B cell (primary cell): ENCODE measurements around the gene MYOCD. TPM values are rescaled to one million over a fixed set of nuclear protein-coding genes. Genes with fewer than 3 reads are reported as not detected.

Experiments used
- ATAC-seq: fragments of 200-7000 bp; cut with Tn5 transposase; one replicate; pipeline ENCODE4 v1.10.0; 2021; ENCODE audit warnings: low read depth, mild to moderate bottlenecking, moderate number of reproducible peaks, moderate library complexity
- CTCF ChIA-PET: fragments of 350-600 bp; sonication (Branson Sonifier 250); formaldehyde crosslinking; loops from one replicate; lab custom pipeline; 2021; ENCODE audit warnings: antibody characterized with exemption, inconsistent platforms; lab: Charles Lee
- POLR2A ChIA-PET: fragments of 350-600 bp; sonication (Branson Sonifier 250); formaldehyde crosslinking; loops from one replicate; lab custom pipeline; 2021; ENCODE audit warnings: antibody characterized with exemption; lab: Charles Lee
- DNase-seq: peaks from one replicate; pipeline ENCODE4 v3.0.0; 2013
- H2AFZ ChIP-seq: 2 replicates; pipeline ENCODE4 v1.6.1; 2012; ENCODE audit warnings: mild to moderate bottlenecking, low read depth, low read length; ENCODE audit not compliant: insufficient read depth, poor library complexity, severe bottlenecking
- H3K27ac ChIP-seq, 2 donors: 1 replicate in 1 of 2; 2 replicates in 1 of 2; pipeline ENCODE4 v1.5.1; 2012 to 2013; ENCODE audit warnings: low read length in 2 of 2, mild to moderate bottlenecking in 2 of 2, moderate library complexity in 1 of 2
- H3K27me3 ChIP-seq, 4 experiments: fragments of 200-600 bp in 1 of 4; sonication (generic) in 1 of 4; replicated peaks in 1 of 4; 1 replicate in 2 of 4; 2 replicates in 2 of 4; pipeline versions ENCODE4 v1.6.1 to v1.7.0; 2013 to 2016; ENCODE audit warnings: low read length in 3 of 4, mild to moderate bottlenecking in 2 of 4, mixed read lengths in 1 of 4, moderate library complexity in 1 of 4; ENCODE audit not compliant: insufficient read depth in 4 of 4, control insufficient read depth in 3 of 4; ENCODE audit errors: control extremely low read depth in 1 of 4
- H3K36me3 ChIP-seq, 2 experiments: replicated peaks in 1 of 2; 1 replicate in 1 of 2; 2 replicates in 1 of 2; pipeline versions ENCODE4 v1.6.1 to v1.7.1; 2013; ENCODE audit warnings: low read length in 1 of 2; ENCODE audit not compliant: insufficient read depth in 2 of 2, control insufficient read depth in 1 of 2; ENCODE audit errors: control extremely low read depth in 1 of 2, extremely low read depth in 1 of 2
- H3K4me1 ChIP-seq, 2 donors: fragments of 200-600 bp in 1 of 2; sonication (generic) in 1 of 2; 1 replicate in 1 of 2; 2 replicates in 1 of 2; pipeline versions ENCODE4 v1.5.1 to v1.6.1; 2013 to 2017; ENCODE audit warnings: low read length in 2 of 2; ENCODE audit not compliant: control insufficient read depth in 2 of 2, insufficient read depth in 2 of 2
- H3K4me2 ChIP-seq: replicated peaks from 2 replicates; pipeline ENCODE3; 2012; ENCODE audit warnings: mild to moderate bottlenecking, low read depth, low read length; ENCODE audit not compliant: poor library complexity, severe bottlenecking
- H3K4me3 ChIP-seq, 5 experiments: fragments of 200-600 bp in 1 of 5; sonication (generic) in 1 of 5; 1 replicate in 3 of 5; 2 replicates in 2 of 5; pipeline versions ENCODE4 v1.5.1 to v1.7.0; 2011 to 2016; ENCODE audit warnings: low read length in 4 of 5, mild to moderate bottlenecking in 4 of 5, low read depth in 2 of 5, control low read depth in 1 of 5, moderate library complexity in 1 of 5; ENCODE audit not compliant: insufficient read depth in 1 of 5; ENCODE audit errors: control extremely low read depth in 1 of 5, extremely low read depth in 1 of 5
- H3K79me2 ChIP-seq: fragments of 200-600 bp; sonication (generic); one replicate; pipeline ENCODE4 v1.6.0; 2016; ENCODE audit warnings: low read length; ENCODE audit not compliant: control insufficient read depth, insufficient read depth
- H3K9ac ChIP-seq: fragments of 200-600 bp; sonication (generic); 2 replicates; pipeline ENCODE4 v1.6.1; 2017; ENCODE audit warnings: mild to moderate bottlenecking, low read length, moderate library complexity
- H3K9me3 ChIP-seq, 3 donors: one replicate each; pipeline versions ENCODE4 v1.6.1 to v1.7.1; 2013; ENCODE audit warnings: low read length in 2 of 3; ENCODE audit not compliant: control insufficient read depth in 2 of 3, insufficient read depth in 1 of 3; ENCODE audit errors: control extremely low read depth in 1 of 3
- H4K20me1 ChIP-seq: 2 replicates; pipeline ENCODE4 v1.6.0; 2012; ENCODE audit warnings: mild to moderate bottlenecking, low read length; ENCODE audit not compliant: insufficient read depth, control insufficient read depth, poor library complexity, severe bottlenecking
- H3K27ac Mint-ChIP-seq: one replicate; pipeline ENCODE4 v1.8.0; 2021; ENCODE audit warnings: mixed read lengths
- H3K27me3 Mint-ChIP-seq: one replicate; pipeline ENCODE4 v1.8.0; 2021; ENCODE audit warnings: mixed read lengths
- H3K4me1 Mint-ChIP-seq: one replicate; pipeline ENCODE4 v1.8.0; 2021; ENCODE audit warnings: mixed read lengths
- H3K4me3 Mint-ChIP-seq: one replicate; pipeline ENCODE4 v1.8.0; 2021; ENCODE audit warnings: mixed read lengths
- H3K9me3 Mint-ChIP-seq: one replicate; pipeline ENCODE4 v1.8.0; 2022; ENCODE audit warnings: mixed read lengths; ENCODE audit not compliant: insufficient read depth
- CTCF ChIP-seq: fragments of 200-600 bp; IDR thresholded peaks from one replicate; pipeline ENCODE4 v1.8.0; 2022; ENCODE audit warnings: antibody characterized with exemption, mild to moderate bottlenecking
- EZH2 ChIP-seq: IDR thresholded peaks from 2 replicates; pipeline ENCODE4 v1.6.1; 2012; ENCODE audit warnings: borderline replicate concordance, low read depth, mild to moderate bottlenecking, moderate library complexity, low read length; ENCODE audit not compliant: insufficient read depth, poor library complexity, severe bottlenecking
- WGBS: methylation state at CpG from one replicate; pipeline ENCODE4 v1.1.5; 2013; ENCODE audit warnings: missing lambda C conversion rate; ENCODE audit not compliant: insufficient coverage; 5-methylcytosine and 5-hydroxymethylcytosine counted together
- intact Hi-C: fragments of 100-400 bp; cut with micrococcal nuclease; formaldehyde crosslinking; loops from one replicate; pipeline ENCODE4 v1.10.0; 2022
- polyA plus RNA-seq: library from polyadenylated mRNA; depleted of rRNA; stranded (reverse); fragments of >200 nt; gene quantifications from 2 replicates; pipeline ENCODE4 v1.2.3, GENCODE V29; 2012
- total RNA-seq, 2 donors: library from RNA; stranded (reverse); fragments of 120-200 nt in 1 of 2; gene quantifications; 1 replicate in 1 of 2; 2 replicates in 1 of 2; pipeline versions ENCODE4 v1.2.3 to v1.2.4, GENCODE V29; 2013 to 2022

MYOCD gene
- total and polyA plus RNA-seq, 2 donors (not counting 1 experiment from before 2014, with no cell fraction given) = 0.32 TPM; not detected in 1

- CTCF ChIA-PET = interaction anchor here (1.2 to 3.7 kb wide), 3 partner anchors 8 to 407 kb away, joined by 3 to 44 read pairs (median 4); no protein-coding TSS in a partner anchor
Measured at GRCh38 chr17:12664252-12664651, 1.4 kb upstream of the MYOCD start.

GRCh38 chr17:12664894-12665262 lies 812 bp upstream of the MYOCD start:
- TF ChIP-seq CTCF = no peak
- TF ChIP-seq EZH2 = no peak

More at GRCh38 chr17:12664252-12664651, 1.4 kb upstream of the MYOCD start:
- Histone ChIP-seq H3K4me2 (no peak overlapping the region), H3K27me3 (peaks cover 0 to 27% (median 17%) of the 10 kb centered on the region in 4 experiments), H3K79me2 (no peaks in the 10 kb centered on the region), H2AFZ (no peak overlapping the region), H3K9ac (no peak overlapping the region), H3K4me1 (peaks cover 5 to 8% of the 10 kb centered on the region in 2 donors), H3K4me3 (no peak overlapping the region), H3K27ac (no peak overlapping the region), H4K20me1 (no peaks in the 10 kb centered on the region), H3K36me3 (no peaks in the 10 kb centered on the region), H3K9me3 (peaks cover 0 to 5% (median 0%) of the 10 kb centered on the region in 3 donors)
- Mint-ChIP-seq H3K4me1 (peaks cover 9% of the 10 kb centered on the region), H3K27ac (no peak overlapping the region), H3K9me3 (no peaks in the 10 kb centered on the region), H3K4me3 (no peak overlapping the region), H3K27me3 (peaks cover 56% of the 10 kb centered on the region)
- intact Hi-C loops = no loop called here
- POLR2A ChIA-PET = no interaction called here
- 89% methylated on average over 7 of the region's 11 CpGs for WGBS
- DNase-seq = no peak
- TF ChIP-seq CTCF (no peak), EZH2 (no peak)
- ATAC-seq = no peak

More at GRCh38 chr17:12664894-12665262, 812 bp upstream of the MYOCD start:
- H3K4me1 Mint-ChIP-seq = peaks cover 9% of the 10 kb centered on the region
- Histone ChIP-seq H3K4me1 (peaks cover 5 to 8% of the 10 kb centered on the region in 2 donors), H3K27me3 (peaks cover 0 to 27% (median 17%) of the 10 kb centered on the region in 4 experiments), H3K27ac (no peak overlapping the region), H3K4me2 (peak overlapping the region; percentile 42), H3K4me3 (no peak overlapping the region), H2AFZ (no peak overlapping the region), H3K9me3 (peaks cover 0 to 5% (median 0%) of the 10 kb centered on the region in 3 donors), H3K36me3 (no peaks in the 10 kb centered on the region), H3K79me2 (no peaks in the 10 kb centered on the region), H4K20me1 (no peaks in the 10 kb centered on the region), H3K9ac (no peak overlapping the region)
- 33% methylated on average over 7 of the region's 11 CpGs for WGBS
- intact Hi-C loops = no loop called here
- DNase-seq = no peak
- ATAC-seq = no peak
- ChIA-PET CTCF (interaction anchor here (1.1 to 3.7 kb wide), 4 partner anchors 9 to 484 kb away, joined by 3 to 44 read pairs (median 4); no protein-coding TSS in a partner anchor), POLR2A (no interaction called here)
- H3K9me3 Mint-ChIP-seq = no peaks in the 10 kb centered on the region
- H3K27ac Mint-ChIP-seq = no peak overlapping the region
- peaks cover 57% of the 10 kb centered on the region for H3K27me3 Mint-ChIP-seq
- H3K4me3 Mint-ChIP-seq = peak overlapping the region; percentile 44
